ENCODE results near the gene ZNF527.
"Not testable (repeated sequence)": the region's sequence is repeated elsewhere in the genome, so short reads cannot be mapped to it uniquely, and the experiment has no call there.

The ZNF527 gene

GRCh38 chr19:37370880-37371661 is at the start of gene ZNF527:
Gene ZNF527, plus strand, starts transcription at chr19:37371099. Its CDS starts 3,100 bp downstream, at chr19:37374199.
- DNase-seq (ENCODE audit: low read depth): peak; percentile 95

DNA sequence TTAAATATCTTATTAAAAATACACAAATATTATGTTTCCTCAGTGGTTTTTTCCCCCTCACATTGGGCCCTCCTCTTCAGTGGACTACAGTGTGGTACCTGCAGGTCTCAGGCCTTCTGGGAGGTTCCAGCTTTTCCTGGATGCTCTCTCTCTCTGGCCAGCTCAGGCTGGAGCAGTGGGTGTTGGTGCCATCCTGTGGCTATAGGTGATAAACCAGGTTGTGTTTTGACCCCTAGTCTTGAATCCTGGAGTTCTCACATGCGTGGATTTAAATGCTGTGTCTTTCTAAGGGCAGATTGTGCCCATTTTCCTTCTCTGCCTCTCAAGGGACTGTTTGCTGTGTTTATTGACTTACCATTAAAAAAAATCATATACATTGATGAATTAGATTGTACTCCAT is 41.2 kb upstream of the ZNF527 start:
- DNase-seq (ENCODE audit: low read depth): no peak

GRCh38 chr19:37332839-37333238 is 38.1 kb upstream of the ZNF527 start:
- no peak for DNase-seq (ENCODE audit: low read depth)

GRCh38 chr19:37333457-37333856 is 37.4 kb upstream of the ZNF527 start:
- no peak for DNase-seq (ENCODE audit: low read depth)

- DNase-seq (ENCODE audit: low read depth): peak; percentile 78
Observed at GRCh38 chr19:37334179-37335071, 36.5 kb upstream of the ZNF527 start.

DNA sequence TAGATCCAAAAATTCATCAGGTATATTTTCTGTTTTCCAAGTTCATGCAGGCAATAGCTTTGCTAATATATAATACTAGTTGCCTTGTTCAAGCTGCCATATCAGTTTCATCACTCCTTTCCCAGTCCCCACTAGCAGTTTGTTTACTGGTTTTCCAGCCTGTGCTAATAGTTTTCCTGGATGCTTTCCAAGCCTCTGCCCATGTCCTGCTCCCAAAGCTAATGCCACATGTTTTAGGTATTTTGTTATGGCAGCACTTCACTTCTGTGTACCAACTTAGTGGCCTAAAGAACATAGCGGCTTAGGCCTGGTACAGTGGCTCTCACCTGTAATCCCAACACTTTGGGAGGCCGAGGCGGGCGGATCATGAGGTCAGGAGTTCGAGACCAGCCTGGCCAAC is 28.1 kb upstream of the ZNF527 start:
- no peak for DNase-seq (ENCODE audit: low read depth)

DNA sequence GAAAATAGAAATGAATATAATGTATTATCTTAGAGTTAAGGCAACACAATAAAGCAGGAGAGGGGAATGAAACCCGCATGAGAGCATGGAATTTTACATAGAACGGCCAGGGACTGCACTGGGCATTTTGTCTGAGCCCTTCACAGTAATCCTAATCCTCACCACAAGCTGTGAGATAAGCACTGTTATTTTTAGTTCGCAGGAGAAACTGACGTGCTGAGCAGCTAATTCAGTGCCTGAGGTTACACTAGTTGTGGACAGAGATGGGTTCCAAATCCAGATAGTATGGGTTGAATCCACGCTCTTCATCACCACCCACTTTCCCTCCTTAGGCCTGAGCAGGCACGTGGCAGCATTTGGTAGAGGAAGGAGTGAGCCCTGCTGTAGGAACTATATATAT is 24.8 kb upstream of the ZNF527 start:
- no peak for DNase-seq (ENCODE audit: low read depth)

DNA sequence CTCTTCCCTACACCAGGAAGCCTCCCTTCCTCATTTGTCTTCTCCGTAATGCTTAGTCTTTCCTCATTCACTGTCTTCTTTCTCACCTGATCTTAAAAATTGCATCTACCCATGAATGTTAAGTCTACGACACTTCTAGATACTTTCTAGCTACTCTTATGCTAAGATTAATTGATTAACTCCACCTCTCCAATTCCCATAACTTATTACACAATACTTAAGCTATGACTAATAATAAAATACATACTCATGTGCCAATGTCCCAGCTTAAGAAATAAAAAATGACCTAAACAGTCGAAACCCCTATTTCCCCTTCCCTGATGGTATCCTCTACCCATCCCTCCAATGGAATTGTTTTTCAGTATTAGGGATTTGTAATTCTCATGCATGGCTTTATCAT is 22.8 kb upstream of the ZNF527 start:
- DNase-seq (ENCODE audit: low read depth): no peak

- DNase-seq (ENCODE audit: low read depth): no peak
Observed at GRCh38 chr19:37353968-37354367, 16.9 kb upstream of the ZNF527 start.

DNA sequence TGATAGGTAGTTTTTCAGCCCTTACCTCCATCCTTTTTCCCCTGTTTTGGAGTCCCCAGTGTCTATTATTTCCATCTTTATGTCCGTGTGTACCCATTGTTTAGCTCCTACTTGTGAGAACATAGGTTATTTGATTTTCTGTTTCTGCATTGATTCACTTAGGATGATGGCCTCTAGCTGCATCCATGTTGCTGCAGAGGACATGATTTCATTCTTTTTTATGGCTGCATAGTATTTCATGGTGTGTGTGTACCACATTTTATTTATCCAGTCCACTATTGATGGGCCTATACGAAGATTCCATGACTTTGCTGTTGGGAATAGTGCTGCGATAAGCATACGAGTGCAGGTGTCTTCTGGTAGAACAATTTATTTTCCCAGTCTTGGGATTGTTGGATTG is 15.0 kb upstream of the ZNF527 start:
- DNase-seq (ENCODE audit: low read depth): no peak

DNA sequence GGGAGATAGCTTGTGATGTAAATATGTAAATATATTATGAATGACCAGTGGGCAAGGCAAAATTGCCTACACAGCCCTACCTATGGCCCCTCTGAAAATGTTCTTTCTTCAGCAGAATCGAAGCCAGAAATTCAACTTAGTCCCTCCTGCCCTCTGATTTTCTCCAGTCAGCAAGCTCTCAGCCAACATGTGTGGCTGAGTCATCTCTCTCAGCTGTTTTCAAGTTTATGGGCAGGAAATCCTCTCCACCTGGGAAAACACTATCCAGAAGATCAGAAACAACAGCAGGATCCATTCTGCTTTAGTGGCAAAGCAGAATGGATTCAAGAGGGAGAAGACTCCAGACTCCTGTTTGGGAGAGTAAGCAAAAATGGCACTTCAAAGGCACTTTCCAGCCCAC is 8.9 kb upstream of the ZNF527 start:
- DNase-seq (ENCODE audit: low read depth): no peak

DNA sequence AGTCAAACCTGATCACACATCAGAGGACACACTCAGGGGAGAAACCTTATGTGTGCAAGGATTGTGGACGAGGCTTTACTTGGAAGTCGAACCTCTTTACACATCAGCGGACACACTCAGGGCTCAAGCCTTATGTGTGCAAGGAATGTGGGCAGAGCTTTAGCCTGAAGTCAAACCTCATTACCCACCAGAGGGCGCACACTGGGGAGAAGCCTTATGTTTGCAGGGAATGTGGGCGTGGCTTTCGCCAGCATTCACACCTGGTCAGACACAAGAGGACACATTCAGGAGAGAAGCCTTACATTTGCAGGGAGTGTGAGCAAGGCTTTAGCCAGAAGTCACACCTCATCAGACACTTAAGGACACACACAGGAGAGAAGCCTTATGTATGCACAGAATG is 8.2 kb upstream of the ZNF527 start:
- no peak for DNase-seq (ENCODE audit: low read depth)

GRCh38 chr19:37370386-37370879 is 466 bp upstream of the ZNF527 start:
- not testable (repeated sequence) for DNase-seq (ENCODE audit: low read depth)

- DNase-seq (ENCODE audit: low read depth): no peak
Observed at GRCh38 chr19:37389234-37389633, 18.3 kb downstream of the ZNF527 start.

DNA sequence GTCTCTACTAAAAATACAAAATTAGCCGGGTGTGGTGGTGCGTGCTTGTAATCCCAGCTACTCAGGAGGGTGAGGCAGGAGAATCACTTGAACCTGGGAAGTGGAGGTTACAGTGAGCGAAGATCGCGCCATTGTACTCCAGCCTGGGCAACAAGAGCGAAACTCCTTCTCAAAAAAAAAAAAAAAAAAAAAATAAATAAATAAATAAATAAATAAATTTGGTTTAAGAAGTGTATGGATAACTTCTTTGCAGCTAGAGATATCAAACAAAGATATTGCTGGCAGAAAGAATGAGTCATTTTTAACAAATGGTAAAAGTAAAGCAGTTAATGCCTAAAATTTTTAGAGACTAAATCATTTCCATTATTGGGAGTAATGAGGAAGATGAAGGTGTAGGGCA is 20.5 kb downstream of the ZNF527 start:
- not testable (repeated sequence) for DNase-seq (ENCODE audit: low read depth)

DNA sequence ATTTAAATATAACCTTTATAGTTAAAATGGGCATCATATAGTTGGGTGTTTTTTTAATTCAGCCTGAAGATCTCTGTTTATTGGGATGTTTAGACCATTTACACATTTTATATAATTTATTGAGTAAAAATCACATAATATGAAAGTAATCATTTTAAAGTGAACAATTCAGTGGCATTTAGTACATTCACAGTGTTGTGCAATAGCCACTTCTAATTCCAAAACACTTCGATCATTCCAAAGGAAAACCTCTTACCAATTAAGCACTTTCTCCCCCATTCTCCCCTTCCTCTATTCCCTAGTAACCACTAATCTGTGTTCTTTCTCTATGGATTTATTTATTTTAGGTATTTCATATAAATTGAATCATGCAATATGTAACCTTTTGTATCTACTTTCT is 30.2 kb downstream of the ZNF527 start:
- DNase-seq (ENCODE audit: low read depth): no peak

DNA sequence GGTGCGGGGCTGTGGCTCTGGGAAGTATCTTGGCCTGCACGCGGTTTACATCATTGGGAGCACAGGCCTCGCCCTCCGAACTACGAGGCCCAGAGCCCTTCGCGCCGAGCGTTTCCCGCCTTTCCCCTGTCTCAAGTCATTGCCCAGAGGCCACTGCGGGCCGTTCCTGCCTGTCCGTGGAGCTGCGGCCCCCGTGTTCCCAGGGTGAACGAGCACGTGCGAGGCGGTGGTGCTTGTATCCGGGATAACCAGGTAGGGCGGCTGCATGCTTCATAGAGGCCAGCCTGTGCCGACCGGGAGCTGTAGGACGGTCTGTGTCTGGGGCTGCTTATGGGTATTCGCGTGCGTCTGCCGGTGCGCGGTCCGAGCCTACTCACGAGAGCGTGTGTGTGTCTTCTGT is 32.5 kb downstream of the ZNF527 start:
- DNase-seq (ENCODE audit: low read depth): no peak

- not testable (repeated sequence) for DNase-seq (ENCODE audit: low read depth)
Observed at GRCh38 chr19:37406140-37406846, 35.4 kb downstream of the ZNF527 start.

- no peak for DNase-seq (ENCODE audit: low read depth)
Observed at GRCh38 chr19:37412700-37413099, 41.8 kb downstream of the ZNF527 start.

- no peak for DNase-seq (ENCODE audit: low read depth)
Observed at GRCh38 chr19:37413313-37414084, 42.6 kb downstream of the ZNF527 start.
